NCI-H1436 (cell line): ENCODE results near the gene LSM4.
"Not testable (repeated sequence)": the region's sequence is repeated elsewhere in the genome, so short reads cannot be mapped to it uniquely, and the experiment has no call there.

Experiments
- DNase-seq: peaks from one replicate; lab custom pipeline; 2025; lab: John Stamatoyannopoulos, UW

LSM4 gene

DNA sequence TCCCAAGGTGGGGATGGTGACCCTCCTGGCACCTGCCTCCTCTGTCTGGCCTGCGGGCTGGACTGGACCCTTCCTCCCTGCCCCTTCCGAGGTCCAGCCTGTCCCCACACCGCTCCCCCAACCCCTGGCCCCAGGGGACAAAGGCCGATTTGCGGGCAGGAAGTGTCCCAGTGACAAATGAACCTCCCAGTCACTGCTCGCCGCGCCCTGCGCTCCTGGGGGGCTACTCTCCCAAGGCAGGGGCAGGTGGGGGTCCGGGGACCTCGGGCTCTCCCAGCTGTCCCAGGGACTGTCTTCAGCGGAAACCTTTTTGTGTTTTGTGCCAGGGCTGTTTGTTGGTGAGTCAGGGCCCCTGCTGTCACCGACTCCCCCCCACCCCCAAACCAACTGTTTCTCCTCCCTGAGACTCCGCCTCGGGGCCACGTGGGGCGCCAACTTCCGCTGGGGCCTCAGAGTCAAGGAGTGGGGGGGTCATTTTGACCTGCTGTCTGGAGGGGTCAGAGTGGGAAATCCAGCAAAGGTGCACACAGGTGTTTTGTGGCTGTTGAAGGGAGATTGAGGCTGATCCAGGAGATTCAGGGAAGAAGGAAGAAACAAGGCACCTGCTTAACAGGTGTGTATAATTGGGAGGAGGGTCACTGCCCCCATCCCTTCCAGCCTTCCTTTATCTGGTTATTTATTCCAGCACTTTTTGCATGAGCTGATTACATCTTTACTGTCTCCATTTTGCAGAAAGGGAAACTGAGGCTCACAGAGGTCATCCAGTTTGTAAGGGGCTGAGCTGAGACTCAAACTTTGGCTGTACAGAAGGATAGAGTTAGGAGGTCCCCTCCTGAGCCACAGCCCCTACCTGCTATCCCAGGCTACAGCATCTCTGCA is 18.4 kb upstream of the LSM4 start:
- no peak for DNase-seq

DNA sequence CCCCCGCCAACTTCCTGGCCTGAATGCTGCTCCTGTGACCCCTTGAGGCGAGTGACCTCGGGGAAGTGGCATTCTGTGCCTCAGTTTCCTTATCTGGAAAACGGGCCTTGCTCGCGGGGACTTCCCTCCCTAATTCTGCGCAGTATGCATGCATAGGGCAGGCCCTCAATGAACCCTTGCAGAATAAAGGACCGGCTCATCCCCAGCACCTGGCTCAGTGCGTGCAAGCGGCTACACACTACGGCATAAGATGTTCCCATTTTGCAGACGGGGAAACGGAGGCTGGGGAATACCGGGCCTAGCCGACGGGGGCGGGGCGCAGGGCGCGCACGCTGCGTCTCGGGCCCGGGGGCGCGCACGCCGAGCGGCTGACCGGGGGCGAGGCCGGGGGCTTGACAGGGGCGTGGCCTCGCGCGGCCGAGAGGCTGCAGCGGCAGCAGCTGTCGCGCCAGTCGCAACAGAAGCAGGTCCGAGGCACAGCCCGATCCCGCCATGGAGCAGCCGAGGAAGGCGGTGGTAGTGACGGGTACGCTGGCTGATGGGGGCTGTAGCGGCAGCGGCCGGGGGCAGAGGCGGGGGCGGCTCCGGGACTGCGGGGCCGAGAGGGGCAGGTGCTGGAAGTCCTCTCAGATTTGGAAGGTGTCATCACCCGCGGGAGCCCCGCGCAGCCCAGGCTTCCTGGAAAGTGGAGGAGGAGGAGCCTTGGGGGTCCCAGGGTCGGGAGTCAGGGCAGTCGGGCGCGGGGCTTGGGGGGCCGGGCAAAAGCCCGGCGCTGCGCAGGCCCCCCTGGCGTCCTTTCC is 17.5 kb upstream of the LSM4 start, which contains the start of gene PGPEP1:
Gene PGPEP1 (plus strand): TSS at position 409 of the 800 bp plus-strand sequence. CDS start 84 bp downstream, at position 493.
- peak; percentile 22 for DNase-seq

DNA sequence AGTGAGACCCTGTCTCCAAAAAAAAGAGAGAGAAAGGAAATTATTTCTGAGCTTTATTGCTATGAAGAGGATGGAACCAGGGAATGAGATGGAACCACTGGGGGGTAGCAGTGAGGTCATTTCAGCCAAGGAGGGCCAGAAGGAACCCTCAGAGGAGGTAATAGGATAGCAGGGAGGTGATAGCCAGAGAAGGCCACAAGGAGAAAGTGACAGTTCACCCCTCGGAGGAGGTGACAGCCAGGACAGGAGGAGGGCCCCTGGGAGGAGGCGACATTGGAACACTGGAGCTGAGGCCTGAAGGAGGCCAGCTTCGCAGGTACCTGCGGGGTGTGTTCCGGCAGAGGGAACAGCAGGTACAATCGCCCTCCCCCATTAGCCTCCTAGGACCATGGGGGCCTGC is 16.8 kb upstream of the LSM4 start:
- no peak for DNase-seq

DNA sequence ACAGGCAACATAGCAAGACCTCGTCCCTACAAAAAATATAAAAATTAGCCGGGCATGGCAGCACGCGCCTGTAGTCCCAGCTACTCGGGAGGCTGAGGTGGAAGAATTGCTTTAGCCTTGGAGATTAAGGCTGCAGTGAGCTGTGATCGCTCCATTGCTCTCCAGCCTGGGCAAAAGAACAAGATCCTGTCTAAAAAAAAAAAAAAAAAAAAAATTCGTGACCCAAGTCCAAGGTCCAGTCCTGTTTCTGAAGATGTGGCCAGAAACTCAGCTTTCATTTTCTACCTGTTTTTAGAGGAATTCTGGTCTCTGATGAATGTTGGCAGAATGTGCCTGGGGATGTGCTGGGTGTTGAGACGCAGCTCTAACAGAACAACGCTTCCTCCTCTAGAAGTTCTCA is 15.7 kb upstream of the LSM4 start:
- DNase-seq, result no peak

DNA sequence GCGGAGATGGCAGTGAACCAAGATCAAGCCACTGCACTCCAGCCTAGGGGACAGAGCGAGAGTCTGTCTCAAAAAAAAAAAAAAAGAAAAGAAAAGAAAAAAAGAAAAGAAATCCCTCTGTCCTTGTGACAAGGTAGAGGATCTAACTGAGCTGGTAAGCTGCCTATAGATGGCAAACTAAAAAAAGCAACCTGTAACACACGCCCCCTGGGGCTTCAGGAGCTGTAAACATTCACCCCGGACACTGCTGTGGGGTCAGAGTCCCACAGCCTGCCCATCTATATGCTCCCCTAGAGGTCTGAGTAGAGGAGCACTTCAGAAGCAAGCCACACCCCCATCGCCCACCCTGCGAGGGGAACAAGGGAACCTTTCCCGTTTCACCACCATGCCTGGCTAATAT is 13.2 kb upstream of the LSM4 start:
- DNase-seq, result no peak

DNA sequence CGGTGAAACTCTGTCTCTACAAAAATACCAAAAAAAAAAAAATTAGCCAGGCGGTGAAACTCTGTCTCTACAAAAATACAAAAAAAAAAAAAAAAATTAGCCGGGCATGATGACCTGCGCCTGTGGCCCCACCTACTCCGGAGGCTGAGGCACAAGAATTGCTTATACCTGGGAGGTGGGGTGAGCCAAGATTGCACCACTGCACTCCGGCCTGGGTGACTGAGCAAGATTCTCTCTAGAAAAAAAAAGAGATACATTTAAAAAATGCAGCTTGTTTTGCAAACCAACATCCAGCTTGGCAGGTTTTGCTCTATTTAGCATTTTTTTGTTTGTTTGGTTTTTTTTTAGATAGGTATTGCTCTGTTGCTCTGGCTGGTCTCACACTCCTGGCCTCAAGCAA is 10.8 kb upstream of the LSM4 start:
- DNase-seq, result no peak

DNA sequence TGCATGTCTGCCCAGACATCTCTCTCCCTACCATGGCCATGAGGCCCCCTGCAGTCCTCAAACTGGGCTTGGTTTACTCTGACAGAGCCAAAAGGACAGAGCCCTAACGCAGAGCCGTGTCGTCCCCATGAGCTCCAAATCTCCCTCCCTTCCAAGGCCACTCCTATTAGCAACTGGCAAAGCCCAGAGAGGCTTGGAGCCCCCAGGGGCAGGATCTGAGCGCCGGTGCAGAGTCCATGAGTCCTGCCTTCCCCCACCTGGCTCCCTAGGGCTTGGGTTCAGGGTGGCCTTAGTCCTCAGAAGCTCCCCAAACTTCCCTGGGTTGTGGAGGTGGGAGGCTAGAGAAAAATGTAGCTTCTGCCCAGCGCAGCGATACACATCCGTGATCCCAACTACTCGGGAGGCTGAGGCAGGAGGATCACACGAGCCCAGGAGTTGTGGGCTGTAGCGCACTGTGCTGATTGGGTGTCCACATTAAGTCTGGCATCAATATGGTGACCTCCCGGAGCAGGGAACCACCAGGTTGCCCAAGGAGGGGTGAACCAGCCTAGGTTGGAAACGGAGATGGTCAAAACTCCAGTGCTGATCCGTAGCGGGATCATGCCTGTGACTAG is 10.1 kb upstream of the LSM4 start:
- DNase-seq, result no peak

DNA sequence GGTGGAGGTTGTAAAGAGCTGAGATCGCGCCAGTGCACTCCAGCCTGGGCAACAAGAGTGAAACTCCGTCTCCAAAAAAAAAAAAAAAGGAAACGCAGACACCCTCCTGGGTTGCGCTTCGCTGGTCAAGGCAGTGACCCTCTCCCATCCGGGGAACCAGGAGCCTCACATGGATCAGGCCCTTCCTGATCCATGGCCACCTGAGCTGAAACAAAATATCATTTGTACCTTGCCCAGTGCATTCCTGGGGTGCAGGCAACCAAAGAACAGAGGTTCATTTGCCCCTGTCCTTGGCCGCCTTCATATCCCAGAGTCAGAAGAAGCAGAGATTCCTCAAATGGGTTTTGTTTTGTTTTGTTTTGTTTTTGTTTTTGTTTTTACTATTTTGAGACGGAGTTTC is 8.0 kb upstream of the LSM4 start:
- no peak for DNase-seq

DNA sequence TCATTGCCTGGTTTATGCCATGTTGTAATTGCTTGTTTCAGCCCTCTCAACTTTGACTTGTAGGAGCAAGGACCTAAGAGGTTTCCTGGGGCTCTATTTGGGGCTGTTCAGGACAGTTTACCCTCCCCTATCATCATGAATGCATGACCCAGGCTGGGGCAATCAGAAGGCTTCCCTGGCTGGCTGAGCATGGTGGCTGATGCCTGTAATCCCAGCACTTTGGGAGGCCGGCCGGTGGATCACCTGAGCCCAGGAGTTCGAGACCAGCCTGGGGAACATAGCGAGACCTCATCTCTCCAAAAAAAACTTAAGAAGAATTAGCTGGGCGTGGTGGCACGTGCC is 6.1 kb upstream of the LSM4 start:
- DNase-seq, result no peak

DNA sequence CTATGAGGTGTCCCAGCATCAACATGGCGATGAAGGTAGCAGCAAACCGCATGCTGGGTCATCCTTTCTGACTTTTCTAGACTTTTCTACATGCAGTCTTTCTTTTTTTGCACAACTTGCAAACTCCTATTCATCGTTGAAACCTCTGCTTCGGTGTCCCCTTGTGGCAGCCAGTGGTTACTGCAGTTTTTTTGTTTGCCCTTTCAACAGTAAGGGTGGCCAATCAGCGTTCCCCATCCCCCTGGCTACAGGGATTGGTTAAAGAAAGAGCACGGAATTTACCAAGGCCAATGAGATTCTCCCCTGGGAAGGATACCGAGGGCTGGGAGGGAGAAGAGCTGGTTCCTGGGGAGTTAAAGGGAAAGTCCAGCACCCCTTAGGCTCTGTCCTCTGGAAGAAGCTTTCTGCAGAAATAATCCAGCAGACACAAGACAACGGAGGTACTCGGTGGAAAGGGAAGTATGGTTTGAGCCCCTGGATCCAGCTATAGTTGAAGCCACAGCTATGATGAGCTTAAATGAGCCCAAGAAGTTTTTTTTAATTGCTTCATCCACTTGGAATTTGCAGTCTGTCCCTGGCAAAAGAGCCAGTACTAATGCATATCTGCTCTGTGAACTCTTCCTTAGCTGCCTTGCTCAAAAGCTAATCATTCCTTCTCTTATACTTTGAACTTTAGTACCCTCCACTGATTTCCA is 5.6 kb upstream of the LSM4 start:
- DNase-seq, result peak; percentile 97

DNA sequence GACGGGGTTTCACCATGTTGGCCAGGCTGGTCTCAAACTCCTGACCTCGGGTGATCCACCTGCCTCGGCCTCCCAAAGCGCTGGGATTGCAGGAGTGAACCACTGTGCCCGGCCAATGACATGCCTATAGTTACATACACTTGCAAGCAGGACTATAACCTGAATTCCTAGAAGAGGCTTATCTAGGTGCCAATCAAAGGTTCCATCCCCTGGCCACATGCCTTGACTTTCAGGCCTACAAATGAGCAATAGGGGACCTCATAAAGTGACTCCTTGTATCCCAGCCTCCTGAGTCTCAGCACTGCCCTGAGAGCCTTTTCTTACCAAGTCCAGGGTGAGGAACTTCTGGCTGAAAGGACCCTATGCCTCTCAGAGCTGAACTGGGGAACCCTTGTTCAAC is 3.9 kb upstream of the LSM4 start:
- no peak for DNase-seq

DNA sequence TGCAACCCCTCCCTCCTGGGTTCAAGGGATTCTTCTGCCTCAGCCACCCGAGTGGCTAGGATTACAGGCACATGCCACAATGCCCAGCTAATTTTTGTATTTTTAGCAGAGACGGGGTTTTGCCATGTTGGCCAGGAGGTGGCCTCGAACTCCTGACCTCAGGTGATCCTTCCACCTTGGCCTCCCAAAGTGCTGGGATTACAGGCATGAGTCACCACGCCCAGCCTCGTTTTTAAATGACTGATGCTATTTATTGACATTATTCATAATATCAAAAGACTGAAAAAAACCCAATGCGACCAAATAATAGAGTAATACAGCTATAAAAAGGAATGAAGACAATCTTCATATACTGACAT is 1.5 kb upstream of the LSM4 start:
- not testable (repeated sequence) for DNase-seq

DNA sequence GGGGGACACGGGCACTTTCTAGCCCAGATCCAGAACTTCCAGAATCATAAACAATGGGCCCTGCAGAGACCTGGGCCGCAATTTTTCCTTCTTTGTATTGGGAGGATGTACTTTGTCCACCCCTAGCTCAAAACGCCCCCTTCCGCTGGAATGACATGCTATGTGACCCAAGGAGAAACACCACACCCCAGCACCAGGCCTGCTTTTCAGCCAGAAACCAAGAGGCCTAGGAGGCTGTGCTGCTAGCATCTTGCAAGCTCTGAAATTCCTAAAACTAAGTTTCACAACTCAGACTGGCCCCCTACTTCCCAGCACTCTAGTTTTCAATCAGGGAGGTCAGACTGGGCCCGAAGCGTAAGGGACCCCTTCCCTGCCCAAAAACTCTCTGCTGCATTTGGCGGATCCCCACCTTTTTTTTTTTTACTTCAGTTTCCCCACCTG is 538 bp downstream of the LSM4 start:
- DNase-seq, result peak; percentile 44

DNA sequence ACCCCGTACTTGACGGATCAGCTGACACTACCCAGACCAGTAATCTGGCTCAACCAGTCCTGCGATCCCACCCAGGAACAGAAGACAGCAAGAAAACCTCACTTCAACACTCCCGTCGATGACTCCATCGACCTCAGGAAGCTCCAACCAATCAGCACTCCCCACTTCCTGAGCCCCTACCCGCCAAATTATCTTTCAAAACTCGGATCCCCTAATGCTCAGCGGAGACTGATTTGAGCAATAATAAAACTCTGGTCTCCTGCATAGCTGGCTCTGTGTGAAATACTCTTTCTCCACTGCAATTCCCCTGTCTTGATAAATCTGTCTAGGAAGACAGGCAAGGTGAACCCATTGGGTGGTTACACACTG is 1.2 kb downstream of the LSM4 start:
- DNase-seq, result no peak

DNA sequence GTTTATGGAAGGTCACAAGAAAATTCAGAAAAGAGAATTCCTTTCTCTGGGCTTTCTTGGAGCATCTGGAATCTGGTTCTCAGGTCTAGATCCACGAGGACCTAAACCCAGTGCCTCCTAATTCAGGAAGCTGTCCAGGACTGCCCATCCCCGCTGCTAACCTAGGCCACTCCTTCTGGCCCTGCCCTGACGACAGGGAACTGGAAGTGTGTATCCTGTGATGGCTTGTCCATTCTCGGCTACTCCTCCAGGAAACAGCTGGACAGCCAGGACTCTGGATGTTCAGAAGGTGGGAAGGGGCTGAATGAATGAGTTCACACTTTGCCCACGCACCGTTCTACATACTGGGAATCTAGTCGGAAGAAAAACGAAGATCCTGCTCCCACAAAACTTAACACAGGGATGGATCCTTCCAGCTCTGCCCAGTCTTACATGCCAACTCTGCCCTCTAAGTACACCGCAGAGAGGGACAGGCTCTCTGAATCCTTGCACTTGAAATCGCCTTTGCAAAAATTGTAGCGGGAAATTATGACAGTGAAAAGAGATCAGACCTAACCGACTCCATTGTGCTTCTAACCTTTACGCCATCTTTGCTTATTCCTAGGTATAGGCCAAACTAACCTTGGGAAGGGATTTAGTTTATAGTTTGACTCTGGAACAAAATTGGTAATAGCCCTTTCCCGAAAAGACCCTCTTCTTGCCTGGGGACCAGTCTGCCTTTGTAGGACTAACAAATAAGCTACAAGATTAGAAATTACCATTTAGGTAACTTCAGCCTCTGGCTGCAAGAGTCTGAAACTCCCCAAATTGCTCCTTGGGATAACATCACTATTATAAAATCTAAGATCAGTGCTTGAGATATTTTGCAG is 1.8 kb downstream of the LSM4 start:
- no peak for DNase-seq

DNA sequence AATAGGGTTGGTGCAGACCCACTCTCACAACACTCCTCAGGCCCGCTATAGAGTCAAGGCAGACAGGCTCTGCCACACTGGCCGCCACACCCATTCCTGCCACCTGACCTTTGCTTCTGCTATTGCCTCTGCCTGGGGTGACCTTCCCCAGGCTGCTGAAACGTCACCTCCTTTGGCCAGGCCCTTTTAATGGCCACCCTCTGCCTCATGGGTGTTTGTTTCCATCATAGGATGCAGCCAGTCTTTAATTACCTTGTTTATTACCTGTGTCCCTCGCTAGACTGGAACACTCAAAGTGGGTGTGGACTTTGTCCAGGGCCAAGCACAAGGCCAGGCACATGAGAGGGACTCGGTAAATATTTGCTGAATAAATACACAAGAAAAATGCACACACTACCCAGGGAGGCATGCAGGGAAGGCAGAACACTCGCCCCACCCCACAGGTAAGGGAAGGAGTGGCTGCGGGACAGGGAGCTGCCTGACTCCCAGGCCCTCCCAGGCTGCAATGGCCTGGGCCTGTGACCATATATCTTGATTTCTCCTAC is 3.2 kb downstream of the LSM4 start:
- DNase-seq, result no peak

DNA sequence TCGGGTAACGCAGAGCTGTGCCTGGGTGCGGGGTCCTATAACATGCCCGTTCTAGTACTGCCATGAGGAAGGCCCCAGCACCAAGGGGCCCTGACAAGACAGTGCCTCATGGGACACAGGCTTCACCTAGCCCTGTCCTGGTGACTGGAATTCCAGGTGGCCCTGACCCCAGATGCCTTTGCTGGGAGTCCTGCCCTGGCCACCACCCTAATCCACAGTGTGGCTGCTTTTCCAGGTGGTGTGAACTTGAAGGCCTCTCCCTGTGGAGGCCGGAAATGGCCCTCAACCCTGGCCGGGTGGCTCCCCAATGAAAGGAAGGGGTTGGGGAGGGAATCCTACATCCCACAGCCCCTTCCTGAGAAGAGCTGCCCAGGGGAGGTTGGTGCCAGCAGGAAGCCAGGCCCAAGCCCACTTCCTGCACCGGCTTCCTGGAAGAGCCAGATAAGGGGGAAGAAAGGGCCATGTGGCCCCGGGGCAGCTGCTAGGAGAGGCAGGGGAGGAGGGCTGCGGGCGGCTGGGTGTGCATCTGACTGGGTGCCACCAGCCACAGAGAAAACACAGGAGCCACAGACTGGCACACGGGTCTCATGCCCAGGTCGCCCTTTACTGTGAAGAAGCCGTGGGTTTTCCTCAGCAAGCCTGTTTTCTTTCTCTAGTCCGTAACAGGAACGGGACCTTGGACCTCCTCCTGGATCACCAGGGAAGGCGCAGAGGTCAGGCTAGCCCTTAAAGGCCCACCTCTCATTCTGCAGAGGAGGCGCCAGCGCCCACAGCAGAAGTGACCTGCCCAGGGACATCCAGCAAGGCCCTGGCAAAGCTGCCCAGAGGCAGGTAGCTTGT is 4.7 kb downstream of the LSM4 start:
- no peak for DNase-seq

DNA sequence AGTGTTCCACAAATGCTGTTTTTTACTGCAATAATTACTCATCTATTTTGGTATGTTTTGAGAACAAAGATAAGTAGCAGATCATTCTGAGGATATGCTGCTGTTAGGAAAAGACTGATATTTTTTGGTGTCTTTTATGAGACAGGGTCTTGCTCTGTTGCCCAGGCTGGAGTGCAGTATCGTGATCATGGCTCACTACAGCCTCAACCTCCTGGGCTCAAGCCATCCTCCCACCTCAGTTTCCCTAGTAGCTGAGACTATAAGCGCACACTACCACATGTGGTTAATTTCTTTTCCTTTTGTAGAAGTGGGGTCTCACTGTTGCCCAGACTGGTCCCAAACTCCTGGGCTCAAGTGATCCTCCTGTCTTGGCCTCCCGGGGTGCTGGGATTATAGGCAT is 9.5 kb downstream of the LSM4 start:
- no peak for DNase-seq

DNA sequence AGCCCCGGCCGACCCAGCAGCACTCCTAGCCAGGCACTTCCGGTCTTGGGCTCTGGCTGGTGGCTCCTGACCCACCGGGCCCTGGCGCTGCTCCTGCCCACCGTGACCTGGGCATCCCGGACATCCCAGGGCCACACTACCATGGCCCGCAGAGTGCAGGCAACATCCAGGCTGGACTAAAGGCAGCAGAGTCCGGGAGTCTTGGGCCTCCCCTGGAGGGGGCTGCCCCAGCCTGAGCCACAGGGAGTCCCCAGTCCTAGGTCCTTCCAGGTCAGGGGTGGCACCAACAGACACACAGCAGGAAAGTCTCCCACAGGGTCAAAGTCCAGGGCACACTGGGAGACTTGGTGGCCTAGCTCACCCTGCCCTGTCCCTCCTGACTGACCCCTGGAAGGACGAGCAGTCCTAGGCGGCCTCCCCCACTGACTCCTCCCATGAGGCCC is 10.8 kb downstream of the LSM4 start:
- DNase-seq, result no peak

DNA sequence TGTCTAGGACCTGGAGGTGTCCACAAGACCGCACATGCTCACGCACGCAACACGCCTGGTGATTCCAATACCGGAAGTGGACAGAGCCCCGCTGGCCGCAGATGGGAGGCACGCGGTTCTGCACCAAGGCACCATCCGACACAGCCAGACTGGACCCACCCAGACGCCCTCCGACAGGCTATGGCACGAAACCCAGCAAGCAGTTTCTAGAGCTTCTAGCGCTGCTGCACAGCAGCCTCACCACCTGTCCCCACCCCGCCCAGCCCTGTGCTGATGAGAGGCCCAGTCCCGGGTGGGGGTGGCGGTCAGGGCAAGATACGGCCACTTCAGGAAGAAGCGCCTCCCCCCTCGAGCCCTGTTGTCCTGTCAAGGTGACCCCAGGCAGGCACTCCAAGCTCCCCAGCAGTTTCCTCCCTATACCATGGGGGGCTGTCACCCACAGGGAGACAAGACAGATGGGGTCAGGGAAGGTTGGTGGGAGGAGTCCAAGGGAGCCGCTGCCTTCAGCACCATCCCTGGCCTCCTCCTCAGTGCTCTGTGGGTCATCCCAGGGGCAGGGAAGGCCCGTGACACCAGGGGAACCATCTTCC is 11.3 kb downstream of the LSM4 start:
- DNase-seq, result no peak
